ENCODE results near the gene CYP1A2.

GRCh38 chr15:74800559-74801094 is 52.0 kb downstream of the CYP1A2 start:
- no peak for TF ChIP-seq CTCF (IDR thresholded peaks at IDR 0.05; ENCODE audit: low read length)
- TF ChIP-seq EZH2 (optimal IDR thresholded peaks at IDR 0.05; ENCODE audit: low read depth, low read length) = no peak
